Fibroblast of mammary gland (primary cell): ENCODE results near the gene DRC3.
"Not testable (repeated sequence)": the region's sequence is repeated elsewhere in the genome, so short reads cannot be mapped to it uniquely, and the experiment has no call there.

ENCODE experiments used
- DNase-seq: peaks from one replicate; pipeline ENCODE4 v3.0.0-alpha.2; 2010; ENCODE audit warnings: low read depth
- H3K4me3 ChIP-seq: 2 replicates; pipeline ENCODE4 v1.5.1; 2011; ENCODE audit warnings: low read depth, mild to moderate bottlenecking, low read length, moderate library complexity; ENCODE audit not compliant: control insufficient read depth
- CTCF ChIP-seq: conservative IDR thresholded peaks from 2 replicates; pipeline ENCODE4 v1.5.1; 2011; ENCODE audit warnings: low read depth, low read length, inconsistent platforms; ENCODE audit not compliant: control insufficient read depth, insufficient read depth

The DRC3 gene

GRCh38 chr17:17935321-17936271, 37.1 kb upstream of the DRC3 start:
- H3K4me3 ChIP-seq: no peak overlapping the region
- DNase-seq: peak; percentile 92
- TF ChIP-seq CTCF: no peak

GRCh38 chr17:17937201-17937853, 35.3 kb upstream of the DRC3 start:
- peak; percentile 21 for DNase-seq
- TF ChIP-seq CTCF: no peak
- no peak overlapping the region for H3K4me3 ChIP-seq

- no peak for TF ChIP-seq CTCF
- no peak for DNase-seq
- no peak overlapping the region for H3K4me3 ChIP-seq
Observed at GRCh38 chr17:17937958-17938357, 34.7 kb upstream of the DRC3 start.

GRCh38 chr17:17938388-17939107, 34.1 kb upstream of the DRC3 start:
- TF ChIP-seq CTCF: no peak
- no peak overlapping the region for H3K4me3 ChIP-seq
- no peak for DNase-seq

GRCh38 chr17:17939941-17940340, 32.7 kb upstream of the DRC3 start:
- not testable (repeated sequence) for DNase-seq, H3K4me3 ChIP-seq

- TF ChIP-seq CTCF: no peak
- peak; percentile 56 for DNase-seq
- no peak overlapping the region for H3K4me3 ChIP-seq
Observed at GRCh38 chr17:17940441-17940911, 32.2 kb upstream of the DRC3 start.
